Kidney (tissue), 14 donors: ENCODE data around the gene RIMS4. TPM values are rescaled to one million over a fixed set of nuclear protein-coding genes. Genes with fewer than 3 reads are reported as not detected.

Experiments used
- DNase-seq, 5 donors: peaks; one replicate each; pipeline ENCODE4 v3.0.0-alpha.2; 2013 to 2020
- FAIRE-seq: peaks from 2 replicates; lab custom pipeline; 2012; peaks lifted over from hg19 to GRCh38; lab: Jason Lieb, UNC
- H3K27ac ChIP-seq, 2 donors: one replicate each; pipeline ENCODE4 v1.7.0; 2013; ENCODE audit warnings: low read depth in 2 of 2, low read length in 2 of 2, inconsistent platforms in 1 of 2
- H3K27me3 ChIP-seq: one replicate; pipeline ENCODE4 v1.7.1; 2013; ENCODE audit warnings: low read length, inconsistent platforms; ENCODE audit not compliant: control insufficient read depth, insufficient read depth
- H3K36me3 ChIP-seq, 3 donors: one replicate each; pipeline versions ENCODE4 v1.7.0 to v1.7.1; 2013; ENCODE audit warnings: low read length in 3 of 3, control low read depth in 1 of 3, inconsistent platforms in 1 of 3; ENCODE audit not compliant: insufficient read depth in 3 of 3, control insufficient read depth in 2 of 3
- H3K4me1 ChIP-seq, 3 donors: one replicate each; pipeline versions ENCODE4 v1.7.0 to v1.7.1; 2013; ENCODE audit warnings: low read length in 3 of 3, inconsistent platforms in 1 of 3, low read depth in 1 of 3; ENCODE audit not compliant: control insufficient read depth in 2 of 3, insufficient read depth in 2 of 3
- H3K4me3 ChIP-seq, 3 donors: one replicate each; pipeline versions ENCODE4 v1.7.0 to v1.8.1; 2013; ENCODE audit warnings: low read length in 3 of 3, control low read depth in 1 of 3, inconsistent platforms in 1 of 3
- H3K9ac ChIP-seq, 3 donors: one replicate each; pipeline versions ENCODE4 v1.7.0 to v1.7.1; 2013; ENCODE audit warnings: low read length in 3 of 3, control low read depth in 1 of 3, inconsistent platforms in 1 of 3
- H3K9me3 ChIP-seq, 3 donors: one replicate each; pipeline versions ENCODE4 v1.7.0 to v1.7.1; 2013; ENCODE audit warnings: low read length in 3 of 3, control low read depth in 1 of 3, inconsistent platforms in 1 of 3; ENCODE audit not compliant: control insufficient read depth in 2 of 3, insufficient read depth in 1 of 3
- intact Hi-C: fragments of 100-400 bp; cut with DNase I; formaldehyde crosslinking; loops from one replicate; pipeline ENCODE4 v1.11.1; 2022
- polyA plus RNA-seq: library from polyadenylated mRNA; stranded (reverse); fragments of 350-450 nt; fragmentation: Illumina TruSeq; extraction: RNeasy Lipid Tissue Mini Kit (QIAGEN cat#74804); gene quantifications from one replicate; pipeline ENCODE4 v1.2.3, GENCODE V29; 2014; ENCODE audit warnings: low read depth, low replicate concordance; ENCODE audit not compliant: insufficient read depth
- total RNA-seq: library from RNA; stranded (reverse); fragmentation: NEBNext Ultra II Directional; extraction: Animal tissue kit (Norgen Biotek cat#: 25700); gene quantifications from one replicate; pipeline ENCODE4 v1.2.1, GENCODE V29; 2021
- TF ChIP-seq, protein P1 (sequence below): IDR thresholded peaks from 3 replicates; pipeline ENCODE4 v1.5.1; 2012; ENCODE audit warnings: mild to moderate bottlenecking, moderate library complexity, borderline replicate concordance; ENCODE audit not compliant: insufficient read depth; ENCODE audit errors: extremely low read depth
- donor health status: control.
- donor health status: control.
- donor health status: control.
- donor health status: control.
- donor health status: control.
- donor health status: DM: yes; HTN: yes; CAD: no.
- donor health status: Normal renal cell carcinoma (clear cell type).

RIMS4 gene
- total and polyA plus RNA-seq, 2 donors from 2014 or later = 0.13 TPM; not detected in 1

DNA sequence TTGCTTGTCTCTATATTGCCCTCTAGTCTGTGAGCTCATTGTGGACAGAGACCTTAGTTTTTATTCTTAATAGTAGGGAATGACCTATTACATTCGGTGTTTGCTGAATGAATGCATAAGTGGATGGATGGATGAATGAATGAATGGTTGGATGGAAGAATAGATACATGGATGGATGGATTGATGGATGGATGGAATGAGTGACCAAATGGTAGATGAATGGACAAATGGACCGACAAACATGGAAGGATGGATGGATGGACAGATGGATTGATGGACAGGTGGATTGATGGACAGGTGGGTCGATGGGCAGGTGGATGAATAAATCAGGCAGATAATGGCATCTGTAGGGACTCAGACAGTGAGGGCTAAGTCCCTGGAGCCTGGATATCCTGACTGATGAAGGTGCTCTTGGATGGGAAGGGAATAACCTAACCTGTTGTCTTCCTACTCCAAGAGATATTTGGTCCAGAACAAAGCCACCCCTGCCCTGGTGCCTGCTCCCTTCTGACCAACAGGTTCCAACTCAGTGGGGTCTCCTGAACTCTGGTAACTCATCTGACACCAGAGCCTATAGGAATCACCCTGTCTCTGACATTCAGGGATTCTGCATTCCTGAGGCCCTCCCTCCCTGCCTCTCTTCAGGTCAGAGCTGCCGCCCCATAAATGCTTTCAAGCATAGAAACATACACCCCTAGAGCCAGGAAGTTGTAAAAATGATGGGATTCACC is 104.8 kb downstream of the RIMS4 start:
- no peak for FAIRE-seq
- intact Hi-C loops = no loop called here
- DNase-seq = no peak
- H3K36me3 ChIP-seq = no peaks in the 10 kb centered on the region
- no peak overlapping the region for H3K4me3 ChIP-seq
- H3K4me1 ChIP-seq = peaks cover 0 to 12% (median 0%) of the 10 kb centered on the region in 3 donors
- TF ChIP-seq, protein P1, sequence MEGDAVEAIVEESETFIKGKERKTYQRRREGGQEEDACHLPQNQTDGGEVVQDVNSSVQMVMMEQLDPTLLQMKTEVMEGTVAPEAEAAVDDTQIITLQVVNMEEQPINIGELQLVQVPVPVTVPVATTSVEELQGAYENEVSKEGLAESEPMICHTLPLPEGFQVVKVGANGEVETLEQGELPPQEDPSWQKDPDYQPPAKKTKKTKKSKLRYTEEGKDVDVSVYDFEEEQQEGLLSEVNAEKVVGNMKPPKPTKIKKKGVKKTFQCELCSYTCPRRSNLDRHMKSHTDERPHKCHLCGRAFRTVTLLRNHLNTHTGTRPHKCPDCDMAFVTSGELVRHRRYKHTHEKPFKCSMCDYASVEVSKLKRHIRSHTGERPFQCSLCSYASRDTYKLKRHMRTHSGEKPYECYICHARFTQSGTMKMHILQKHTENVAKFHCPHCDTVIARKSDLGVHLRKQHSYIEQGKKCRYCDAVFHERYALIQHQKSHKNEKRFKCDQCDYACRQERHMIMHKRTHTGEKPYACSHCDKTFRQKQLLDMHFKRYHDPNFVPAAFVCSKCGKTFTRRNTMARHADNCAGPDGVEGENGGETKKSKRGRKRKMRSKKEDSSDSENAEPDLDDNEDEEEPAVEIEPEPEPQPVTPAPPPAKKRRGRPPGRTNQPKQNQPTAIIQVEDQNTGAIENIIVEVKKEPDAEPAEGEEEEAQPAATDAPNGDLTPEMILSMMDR = no peak
- no peak overlapping the region for H3K27ac ChIP-seq
- no peaks in the 10 kb centered on the region for H3K27me3 ChIP-seq
- H3K9me3 ChIP-seq = no peaks in the 10 kb centered on the region
- H3K9ac ChIP-seq = no peak overlapping the region

DNA sequence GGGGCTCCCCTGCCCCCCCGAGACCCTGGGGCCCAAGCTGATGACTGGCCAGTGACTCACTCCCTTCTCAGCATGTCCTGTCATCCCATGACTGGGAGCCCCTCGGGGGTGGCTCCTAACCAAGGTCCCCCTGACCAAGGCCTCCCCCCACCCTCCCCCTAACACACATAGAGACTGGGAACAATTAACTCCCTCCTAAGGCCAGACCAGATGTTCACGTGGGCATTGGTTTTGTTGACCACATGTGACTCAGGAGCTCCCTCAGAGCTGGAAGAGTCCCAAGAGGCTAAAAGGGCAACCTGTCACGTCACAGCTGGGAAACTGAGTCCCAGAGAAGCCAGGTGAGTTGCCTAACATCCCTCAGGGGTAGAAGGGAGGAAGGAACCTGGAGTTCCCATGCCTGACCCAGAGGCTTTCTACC is 105.8 kb downstream of the RIMS4 start:
- Histone ChIP-seq H3K9ac (no peak overlapping the region), H3K4me3 (no peak overlapping the region), H3K36me3 (no peaks in the 10 kb centered on the region), H3K4me1 (peaks cover 0 to 12% (median 0%) of the 10 kb centered on the region in 3 donors), H3K27ac (no peak overlapping the region), H3K9me3 (no peaks in the 10 kb centered on the region), H3K27me3 (no peaks in the 10 kb centered on the region)
- intact Hi-C loops = no loop called here
- DNase-seq (no peak), FAIRE-seq (no peak)
- TF ChIP-seq, protein P1 = no peak

DNA sequence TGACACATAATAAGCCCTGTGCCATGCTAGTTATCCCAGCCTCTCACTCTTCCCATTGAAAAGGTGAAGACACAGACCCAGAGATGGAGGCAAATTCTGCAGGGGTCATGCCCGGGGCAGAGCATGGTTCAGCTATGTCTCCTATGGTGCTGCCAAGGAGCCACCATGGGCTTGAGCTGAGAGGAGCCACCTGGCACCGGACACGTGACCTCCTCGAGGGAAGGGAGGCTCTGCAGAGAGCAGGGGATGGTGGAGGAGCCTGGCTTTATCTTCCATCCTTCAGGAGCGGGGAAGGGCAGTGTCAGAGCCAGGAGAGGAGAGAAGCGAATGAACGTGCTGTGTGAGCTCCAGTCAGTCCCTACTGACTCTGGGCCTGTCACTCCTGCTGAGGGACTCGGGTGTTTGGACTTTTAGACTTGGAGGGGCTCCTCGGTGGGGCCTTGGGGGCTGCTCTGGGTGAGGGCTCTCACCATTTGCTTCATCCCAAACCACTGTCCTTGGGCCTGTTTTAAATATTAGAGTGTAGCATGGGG is 106.3 kb downstream of the RIMS4 start:
- Histone ChIP-seq H3K36me3 (no peaks in the 10 kb centered on the region), H3K27me3 (no peaks in the 10 kb centered on the region), H3K9me3 (no peaks in the 10 kb centered on the region), H3K4me1 (peaks cover 0 to 12% (median 0%) of the 10 kb centered on the region in 3 donors), H3K27ac (no peak overlapping the region), H3K9ac (no peak overlapping the region), H3K4me3 (no peak overlapping the region)
- no peak for FAIRE-seq
- DNase-seq = no peak
- intact Hi-C loops = no loop called here
- TF ChIP-seq, protein P1 = no peak
